K562 (cell line): ENCODE data around the gene PPM1G. TPM values are rescaled to one million over a fixed set of nuclear protein-coding genes. Genes with fewer than 3 reads are reported as not detected.

Experiments used
- ATAC-seq: fragments of 200-7000 bp; cut with Tn5 transposase; 3 replicates; pipeline ENCODE4 v1.9.1; 2020; ENCODE audit warnings: moderate library complexity
- BruUV-seq: library from RNA; stranded (reverse); fragments of 400-500 nt; replicated peaks from 2 replicates; lab custom pipeline; 2021; lab: Mats Ljungman, UMichigan
- CTCF ChIA-PET: fragments of 300-600 bp; formaldehyde crosslinking; extraction: SDS; loops from one replicate; lab custom pipeline; 2021; ENCODE audit warnings: low intra/inter-chr PET ratio; lab: Yijun Ruan, JAX
- POLR2A ChIA-PET: fragments of 300-600, 350-650 bp; sonication (Branson Sonifier 250); formaldehyde crosslinking; extraction: SDS; loops from one replicate; lab custom pipeline; 2021; ENCODE audit warnings: antibody characterized with exemption, inconsistent platforms; lab: Yijun Ruan, JAX
- DNase-seq, 4 experiments: peaks; one replicate each; pipeline versions ENCODE4 v3.0.0 to v3.0.0-alpha.2; 2011 to 2018; ENCODE audit warnings: low spot score in 3 of 4, mixed read lengths in 3 of 4; ENCODE audit errors: extremely low read depth in 1 of 4
- FAIRE-seq: peaks from 2 replicates; lab custom pipeline; 2011; peaks lifted over from hg19 to GRCh38; lab: Jason Lieb, UNC
- H2AFZ ChIP-seq: 2 replicates; pipeline ENCODE4 v1.6.0; 2011; ENCODE audit warnings: low read depth, low read length, control low read depth, inconsistent platforms
- H3K27ac ChIP-seq: fragments of 200-600 bp; 3 replicates; pipeline ENCODE4 v1.8.0; 2011; ENCODE audit warnings: low read depth, mild to moderate bottlenecking, control low read depth, inconsistent platforms, low read length, moderate library complexity, mixed read lengths; ENCODE audit errors: extremely low read depth
- H3K27me3 ChIP-seq, 2 experiments: fragments of 300-600 bp in 1 of 2; 2 replicates in 1 of 2; 3 replicates in 1 of 2; pipeline versions ENCODE4 v1.6.0 to v1.8.0; 2011; ENCODE audit warnings: inconsistent platforms in 2 of 2, low read length in 2 of 2, mild to moderate bottlenecking in 1 of 2, mixed read lengths in 1 of 2, moderate library complexity in 1 of 2; ENCODE audit not compliant: control insufficient read depth in 2 of 2, insufficient read depth in 2 of 2
- H3K36me3 ChIP-seq: fragments of 300-600 bp; 3 replicates; pipeline ENCODE4 v1.8.0; 2011; ENCODE audit warnings: mild to moderate bottlenecking, low read length, inconsistent platforms; ENCODE audit not compliant: control insufficient read depth, insufficient read depth
- H3K4me1 ChIP-seq, 2 experiments: fragments of 200-600 bp in 1 of 2; replicated peaks in 1 of 2; 2 replicates in 1 of 2; 3 replicates in 1 of 2; pipeline versions ENCODE4 v1.5.1 to v1.8.0; 2011; ENCODE audit warnings: inconsistent platforms in 2 of 2, low read length in 2 of 2, mild to moderate bottlenecking in 1 of 2, mixed read lengths in 1 of 2, moderate library complexity in 1 of 2; ENCODE audit not compliant: control insufficient read depth in 2 of 2, insufficient read depth in 2 of 2
- H3K4me2 ChIP-seq: 2 replicates; pipeline ENCODE4 v1.6.1; 2011; ENCODE audit warnings: low read length, control low read depth, inconsistent platforms, mixed read lengths; ENCODE audit not compliant: insufficient read depth
- H3K4me3 ChIP-seq: fragments of 200-600 bp; sonication (generic), shearing (Covaris generic); 2 replicates; pipeline ENCODE4 v1.5.1; 2016; ENCODE audit warnings: control low read depth, inconsistent platforms
- H3K79me2 ChIP-seq: fragments of 200-600 bp; 3 replicates; pipeline ENCODE4 v1.8.0; 2011; ENCODE audit warnings: low read length, inconsistent platforms; ENCODE audit not compliant: control insufficient read depth, insufficient read depth
- H3K9ac ChIP-seq, 2 experiments: 2 replicates each; pipeline versions ENCODE4 v1.6.0 to v1.6.1; 2011; ENCODE audit warnings: low read depth in 2 of 2, low read length in 2 of 2, control low read depth in 1 of 2, inconsistent platforms in 1 of 2, mild to moderate bottlenecking in 1 of 2, mixed read lengths in 1 of 2; ENCODE audit not compliant: insufficient read depth in 1 of 2
- H3K9me1 ChIP-seq: one replicate; pipeline ENCODE4 v1.6.0; 2011; ENCODE audit warnings: inconsistent platforms, mild to moderate bottlenecking, low read length, moderate library complexity; ENCODE audit not compliant: control insufficient read depth, insufficient read depth
- H3K9me3 ChIP-seq: replicated peaks from 2 replicates; pipeline ENCODE4 v1.5.1; 2011; ENCODE audit warnings: low read depth, low read length, inconsistent platforms; ENCODE audit not compliant: control insufficient read depth, insufficient read depth
- H4K20me1 ChIP-seq: replicated peaks from 2 replicates; pipeline ENCODE4 v1.6.1; 2011; ENCODE audit warnings: low read length, inconsistent platforms, mixed read lengths; ENCODE audit not compliant: control insufficient read depth, insufficient read depth
- ARHGAP35 ChIP-seq: fragments of 450-650 bp; IDR thresholded peaks from 2 replicates; pipeline ENCODE4 v1.6.1; 2018; ENCODE audit not compliant: partially characterized antibody
- CSDE1 ChIP-seq, 2 experiments: fragments of 450-650 bp; IDR thresholded peaks; 2 replicates each; pipeline ENCODE4 v1.6.1; 2016; ENCODE audit warnings: mild to moderate bottlenecking in 1 of 2
- EHMT2 ChIP-seq: fragments of 450-650 bp; IDR thresholded peaks from 2 replicates; pipeline ENCODE4 v1.6.1; 2018; ENCODE audit warnings: antibody characterized with exemption
- GABPA ChIP-seq: fragments of 200-800 bp; sonication (Bioruptor generic); conservative IDR thresholded peaks from 2 replicates; pipeline ENCODE4 v1.6.1; 2016; ENCODE audit warnings: low read depth, missing genetic modification characterization, missing compliant biosample characterization
- GABPB1 ChIP-seq: sonication (generic); formaldehyde crosslinking; IDR thresholded peaks from 2 replicates; pipeline ENCODE4 v1.8.0; 2022; ENCODE audit warnings: mild to moderate bottlenecking, missing genetic modification reagents
- HCFC1 ChIP-seq: IDR thresholded peaks from 2 replicates; pipeline ENCODE4 v1.6.1; 2012; ENCODE audit warnings: low read depth, low read length, improper control_type of control experiment
- HDAC2 ChIP-seq: fragments of 450-650 bp; IDR thresholded peaks from 2 replicates; pipeline ENCODE4 v1.6.1; 2016; ENCODE audit warnings: mild to moderate bottlenecking
- KLF10 ChIP-seq: fragments of 250-450 bp; sonication (Bioruptor Pico); IDR thresholded peaks from 2 replicates; pipeline ENCODE4 v1.6.1; 2021; ENCODE audit warnings: matching md5 sums
- MTA3 ChIP-seq: fragments of 450-650 bp; formaldehyde crosslinking; IDR thresholded peaks from 2 replicates; pipeline ENCODE4 v1.6.1; 2017; ENCODE audit warnings: mild to moderate bottlenecking, borderline replicate concordance
- NCOA2 ChIP-seq, 2 experiments: fragments of 450-650 bp; IDR thresholded peaks; 2 replicates each; pipeline ENCODE4 v1.6.1; 2018; ENCODE audit warnings: mild to moderate bottlenecking in 2 of 2, moderate library complexity in 1 of 2; ENCODE audit not compliant: partially characterized antibody in 2 of 2
- NCOA6 ChIP-seq: fragments of 450-650 bp; IDR thresholded peaks from 2 replicates; pipeline ENCODE4 v1.6.1; 2017; ENCODE audit warnings: mild to moderate bottlenecking
- NEUROD1 ChIP-seq: fragments of 150-350 bp; IDR thresholded peaks from 2 replicates; pipeline ENCODE4 v1.6.1; 2014; ENCODE audit warnings: borderline replicate concordance, low read length, low read depth; ENCODE audit not compliant: partially characterized antibody
- NFYB ChIP-seq: IDR thresholded peaks from 2 replicates; pipeline ENCODE4 v1.6.1; 2011; ENCODE audit warnings: mild to moderate bottlenecking, moderate library complexity; ENCODE audit not compliant: insufficient read length; ENCODE audit errors: extremely low read depth
- PTRF ChIP-seq: fragments of 450-650 bp; IDR thresholded peaks from 2 replicates; pipeline ENCODE4 v1.6.1; 2016; ENCODE audit warnings: mild to moderate bottlenecking, missing genetic modification characterization, missing compliant biosample characterization
- SAP30 ChIP-seq: fragments of 200-600 bp; sonication (generic); IDR thresholded peaks from 2 replicates; pipeline ENCODE4 v1.6.1; 2012; ENCODE audit warnings: borderline replicate concordance, low read depth, mild to moderate bottlenecking, moderate library complexity, low read length, control low read depth, inconsistent platforms; ENCODE audit not compliant: insufficient read depth, poor library complexity, severe bottlenecking
- ZC3H8 ChIP-seq: fragments of 450-650 bp; IDR thresholded peaks from 2 replicates; pipeline ENCODE4 v1.6.1; 2017
- ZFX ChIP-seq: sonication (generic); formaldehyde crosslinking; IDR thresholded peaks from 2 replicates; pipeline ENCODE4 v1.8.0; 2022; ENCODE audit warnings: mild to moderate bottlenecking, missing genetic modification reagents, moderate library complexity
- WGBS: fragments of 100-300 bp; shearing (Covaris generic); methylation state at CpG from one replicate; pipeline ENCODE4 v1.1.6; 2016; ENCODE audit warnings: low coverage, mixed read lengths; ENCODE audit not compliant: insufficient coverage; ENCODE audit errors: missing lambda C conversion rate; 5-methylcytosine and 5-hydroxymethylcytosine counted together
- in situ Hi-C: fragments of 300-500 bp; cut with MboI; formaldehyde crosslinking; loops from 4 replicates; pipeline ENCODE4 v1.15.0; 2018; ENCODE audit warnings: inconsistent platforms, mixed read lengths
- intact Hi-C: fragments of 100-400 bp; cut with micrococcal nuclease; formaldehyde crosslinking; loops from 2 replicates; pipeline ENCODE4 v1.14.2; 2022
- polyA plus RNA-seq, 8 experiments: library from polyadenylated mRNA; depleted of rRNA in 4 of 8; stranded (reverse) in 5 of 8; unstranded in 3 of 8; fragments of >200 nt; fragmentation: Nextera tagmentation in 2 of 8; fragmentation: Illumina TruSeq in 1 of 8; extraction: Ambion mirVana in 2 of 8; extraction: Trizol in 1 of 8; gene quantifications; 2 replicates each; pipeline versions ENCODE4 v1.2.1 to v1.2.3, GENCODE V29; 2011 to 2014; ENCODE audit warnings: inconsistent platforms in 1 of 8, missing spikeins in 1 of 8
- total RNA-seq, 7 experiments: library from RNA; depleted of rRNA in 6 of 7; stranded (reverse); fragments of >200 nt in 6 of 7; fragmentation: Illumina TruSeq in 2 of 7; extraction: Trizol in 2 of 7; gene quantifications; 2 replicates each; pipeline versions ENCODE4 v1.2.1 to v1.2.3, GENCODE V29; 2011 to 2021; ENCODE audit warnings: low replicate concordance in 1 of 7
- TF ChIP-seq, protein P1 (sequence below): fragments of 200-800 bp; sonication (Bioruptor generic); IDR thresholded peaks from 2 replicates; pipeline ENCODE4 v1.6.1; 2017; ENCODE audit warnings: missing genetic modification characterization, missing compliant biosample characterization
- TF ChIP-seq, protein P2 (sequence below): sonication (generic); formaldehyde crosslinking; IDR thresholded peaks from 2 replicates; pipeline ENCODE4 v1.8.0; 2022; ENCODE audit warnings: missing genetic modification reagents, mild to moderate bottlenecking, moderate library complexity, borderline replicate concordance
- TF ChIP-seq, protein P3 (sequence below): fragments of 450-650 bp; IDR thresholded peaks from 2 replicates; pipeline ENCODE4 v1.6.1; 2018; ENCODE audit warnings: mild to moderate bottlenecking, low read depth; ENCODE audit not compliant: partially characterized antibody

PPM1G gene
- total and polyA plus RNA-seq, 9 of the 15 experiments (the other 6 are each of a cell fraction or from before 2014, with no cell fraction given) = 61.7 to 230 (median 153) TPM

DNA sequence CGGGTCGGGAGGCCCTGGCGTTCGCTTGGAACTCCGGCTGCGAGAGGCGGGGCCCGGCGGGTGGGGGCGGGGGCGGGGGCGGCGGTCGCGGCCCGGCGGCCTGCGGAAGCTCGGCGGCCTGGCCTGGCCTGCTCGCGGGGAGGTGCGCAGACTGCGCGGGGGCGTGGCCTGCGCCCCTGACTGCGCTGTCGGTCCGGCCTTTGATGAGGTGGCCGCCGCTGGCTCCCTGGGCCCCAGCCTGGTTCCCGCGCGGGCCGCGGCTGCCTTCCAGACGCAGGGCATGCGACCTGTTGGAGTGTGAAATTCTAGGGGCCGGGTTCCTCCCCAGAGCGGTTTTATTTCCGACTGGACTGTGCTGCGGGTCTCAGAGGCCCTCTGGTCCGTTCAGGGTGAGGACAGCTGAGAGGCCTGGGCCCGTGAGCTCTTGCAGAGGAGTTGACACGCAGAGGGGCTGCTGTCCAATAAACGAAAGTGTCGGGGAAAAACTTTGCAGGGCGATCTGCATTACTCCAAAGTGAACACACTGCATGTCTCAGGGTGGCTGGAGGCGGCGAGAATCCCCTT is 19.7 kb upstream of the PPM1G start:
- Histone ChIP-seq H3K36me3 (peaks cover 23% of the 10 kb centered on the region), H3K27ac (peak overlapping the region; percentile 91), H3K4me2 (peak overlapping the region; percentile 76), H3K9me3 (no peaks in the 10 kb centered on the region), H3K9ac (peak overlapping the region; percentile 90 to 97), H3K79me2 (peaks cover 40% of the 10 kb centered on the region), H3K27me3 (no peaks in the 10 kb centered on the region), H4K20me1 (no peaks in the 10 kb centered on the region; the same call in 1 of the 2 replicates), H3K4me3 (peak overlapping the region; percentile 96), H3K4me1 (peaks cover 18% of the 10 kb centered on the region in 2 experiments; a peak in 4 of 5 replicates), H3K9me1 (no peaks in the 10 kb centered on the region), H2AFZ (peak overlapping the region; percentile 97)
- intact Hi-C loops (loop anchor here (1.0 to 5.0 kb wide), 3 partner anchors 21 to 153 kb away; partner anchors contain the start of genes IFT172 and ZNF512), in situ Hi-C loops (no loop called here)
- DNase-seq (peak; percentile 88 to 92 (median 89)), FAIRE-seq (peak; percentile 79), ATAC-seq (peak; percentile 89)
- ChIA-PET CTCF (interaction anchor here (0.6 to 1.1 kb wide), 3 partner anchors 21 to 110 kb away, joined by 3 to 4 read pairs (median 3); no protein-coding TSS in a partner anchor), POLR2A (interaction anchor here (0.6 to 5.5 kb wide), 12 partner anchors 11 to 635 kb away, joined by 3 to 58 read pairs (median 4); partner anchors contain the start of genes PPM1G and ZNF512)
- no TSS peak for BruUV-seq
- under 1% methylated on average over 18 of the region's 51 CpGs for WGBS
- TF ChIP-seq, protein P1, sequence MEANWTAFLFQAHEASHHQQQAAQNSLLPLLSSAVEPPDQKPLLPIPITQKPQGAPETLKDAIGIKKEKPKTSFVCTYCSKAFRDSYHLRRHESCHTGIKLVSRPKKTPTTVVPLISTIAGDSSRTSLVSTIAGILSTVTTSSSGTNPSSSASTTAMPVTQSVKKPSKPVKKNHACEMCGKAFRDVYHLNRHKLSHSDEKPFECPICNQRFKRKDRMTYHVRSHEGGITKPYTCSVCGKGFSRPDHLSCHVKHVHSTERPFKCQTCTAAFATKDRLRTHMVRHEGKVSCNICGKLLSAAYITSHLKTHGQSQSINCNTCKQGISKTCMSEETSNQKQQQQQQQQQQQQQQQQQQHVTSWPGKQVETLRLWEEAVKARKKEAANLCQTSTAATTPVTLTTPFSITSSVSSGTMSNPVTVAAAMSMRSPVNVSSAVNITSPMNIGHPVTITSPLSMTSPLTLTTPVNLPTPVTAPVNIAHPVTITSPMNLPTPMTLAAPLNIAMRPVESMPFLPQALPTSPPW = peak; percentile 86
- no peak for TF ChIP-seq PTRF (tag)
- TF ChIP-seq EHMT2 = no peak
- TF ChIP-seq GABPB1 = no peak
- TF ChIP-seq HCFC1 = no peak
- peak; percentile 41; the same call in 1 of the 2 replicates for TF ChIP-seq HDAC2
- TF ChIP-seq NFYB = no peak
- TF ChIP-seq, protein P2, sequence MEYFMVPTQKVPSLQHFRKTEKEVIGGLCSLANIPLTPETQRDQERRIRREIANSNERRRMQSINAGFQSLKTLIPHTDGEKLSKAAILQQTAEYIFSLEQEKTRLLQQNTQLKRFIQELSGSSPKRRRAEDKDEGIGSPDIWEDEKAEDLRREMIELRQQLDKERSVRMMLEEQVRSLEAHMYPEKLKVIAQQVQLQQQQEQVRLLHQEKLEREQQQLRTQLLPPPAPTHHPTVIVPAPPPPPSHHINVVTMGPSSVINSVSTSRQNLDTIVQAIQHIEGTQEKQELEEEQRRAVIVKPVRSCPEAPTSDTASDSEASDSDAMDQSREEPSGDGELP (CRISPR knock-in tag) = peak; percentile 55
- no peak for TF ChIP-seq NCOA6
- TF ChIP-seq, protein P3, sequence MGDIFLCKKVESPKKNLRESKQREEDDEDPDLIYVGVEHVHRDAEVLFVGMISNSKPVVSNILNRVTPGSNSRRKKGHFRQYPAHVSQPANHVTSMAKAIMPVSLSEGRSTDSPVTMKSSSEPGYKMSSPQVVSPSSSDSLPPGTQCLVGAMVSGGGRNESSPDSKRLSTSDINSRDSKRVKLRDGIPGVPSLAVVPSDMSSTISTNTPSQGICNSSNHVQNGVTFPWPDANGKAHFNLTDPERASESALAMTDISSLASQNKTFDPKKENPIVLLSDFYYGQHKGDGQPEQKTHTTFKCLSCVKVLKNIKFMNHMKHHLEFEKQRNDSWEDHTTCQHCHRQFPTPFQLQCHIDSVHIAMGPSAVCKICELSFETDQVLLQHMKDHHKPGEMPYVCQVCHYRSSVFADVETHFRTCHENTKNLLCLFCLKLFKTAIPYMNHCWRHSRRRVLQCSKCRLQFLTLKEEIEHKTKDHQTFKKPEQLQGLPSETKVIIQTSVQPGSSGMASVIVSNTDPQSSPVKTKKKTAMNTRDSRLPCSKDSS = no peak
- no peak for TF ChIP-seq MTA3
- TF ChIP-seq GABPA (tag) = no peak
- TF ChIP-seq ARHGAP35 = no peak
- peak; percentile 93 for TF ChIP-seq ZFX (CRISPR knock-in tag)
- no peak for TF ChIP-seq NCOA2 (IDR thresholded peaks at IDR 0.05; ENCODE audit: partially characterized antibody in 2 of 2)
- no peak for TF ChIP-seq KLF10
- TF ChIP-seq CSDE1 (IDR thresholded peaks at IDR 0.05) = no peak; a peak in 1 of 4 replicates
- no peak for TF ChIP-seq NEUROD1
- peak; percentile 10 for TF ChIP-seq SAP30
- no peak for TF ChIP-seq ZC3H8
